A549 (cell line): ENCODE results near the gene DNMT3A.

Source experiments
- CEBPB ChIP-seq, 2 experiments: fragments of >200 bp in 1 of 2; sonication (Bioruptor Twin) in 1 of 2; formaldehyde crosslinking in 1 of 2; IDR thresholded peaks; 2 replicates each; pipeline ENCODE4 v1.6.1; 2012 to 2016
- CTCF ChIP-seq: fragments of >200 bp; sonication (Bioruptor Twin); formaldehyde crosslinking; IDR thresholded peaks from 3 replicates; pipeline ENCODE4 v1.5.1; 2016
- EP300 ChIP-seq, 2 experiments: fragments of >200 bp; sonication (Bioruptor Twin); formaldehyde crosslinking; IDR thresholded peaks; 2 replicates in 1 of 2; 3 replicates in 1 of 2; pipeline ENCODE4 v1.6.1; 2016 to 2017
- ESRRA ChIP-seq: fragments of 150-350 bp; IDR thresholded peaks from 2 replicates; pipeline ENCODE4 v1.6.1; 2014; ENCODE audit warnings: mild to moderate bottlenecking, low read length, borderline replicate concordance
- HES2 ChIP-seq: fragments of >200 bp; sonication (Bioruptor Twin); formaldehyde crosslinking; IDR thresholded peaks from 2 replicates; pipeline ENCODE4 v1.6.1; 2016
- JUN ChIP-seq, 2 experiments: fragments of >200 bp; sonication (Bioruptor Twin); formaldehyde crosslinking; IDR thresholded peaks; 2 replicates in 1 of 2; 3 replicates in 1 of 2; pipeline ENCODE4 v1.6.1; 2016 to 2017
- POLR2A ChIP-seq: IDR thresholded peaks from 2 replicates; pipeline ENCODE4 v1.6.1; 2012; ENCODE audit warnings: mild to moderate bottlenecking, low read length
- RAD21 ChIP-seq, 2 experiments: fragments of >200 bp in 1 of 2; sonication (Bioruptor Twin) in 1 of 2; formaldehyde crosslinking in 1 of 2; IDR thresholded peaks in 1 of 2; conservative IDR thresholded peaks in 1 of 2; 2 replicates in 1 of 2; 3 replicates in 1 of 2; pipeline ENCODE4 v1.6.1; 2012 to 2018; ENCODE audit warnings: inconsistent platforms in 1 of 2
- RCOR1 ChIP-seq: fragments of 150-350 bp; IDR thresholded peaks from 2 replicates; pipeline ENCODE4 v1.6.1; 2014; ENCODE audit warnings: antibody characterized with exemption, low read length, low read depth
- SMC3 ChIP-seq: fragments of >200 bp; sonication (Bioruptor Twin); formaldehyde crosslinking; IDR thresholded peaks from 3 replicates; pipeline ENCODE4 v1.6.1; 2018; ENCODE audit warnings: inconsistent platforms
- SREBF2 ChIP-seq: fragments of 450-650 bp; IDR thresholded peaks from 2 replicates; pipeline ENCODE4 v1.6.1; 2014; ENCODE audit warnings: mild to moderate bottlenecking, moderate library complexity
- USF2 ChIP-seq: fragments of 450-650 bp; IDR thresholded peaks from 2 replicates; pipeline ENCODE4 v1.6.1; 2014; ENCODE audit warnings: antibody characterized with exemption
- TF ChIP-seq, protein P1 (sequence below): fragments of 200-600 bp; sonication (generic); IDR thresholded peaks from 2 replicates; pipeline ENCODE4 v1.6.1; 2016; ENCODE audit warnings: antibody characterized with exemption, mild to moderate bottlenecking, moderate library complexity

GRCh38 chr2:25184254-25184653, 157.5 kb downstream of the DNMT3A start:
- TF ChIP-seq CEBPB (IDR thresholded peaks at IDR 0.05) (no peak), CTCF (no peak), RCOR1 (no peak), JUN (IDR thresholded peaks at IDR 0.05) (no peak), RAD21 (conservative IDR thresholded peaks at IDR 0.05 in 1 of 2, IDR thresholded peaks at IDR 0.05 in 1 of 2) (no peak), SMC3 (no peak), USF2 (no peak), EP300 (IDR thresholded peaks at IDR 0.05) (no peak), POLR2A (no peak), SREBF2 (no peak), HES2 (no peak), ESRRA (no peak)
- TF ChIP-seq, protein P1, sequence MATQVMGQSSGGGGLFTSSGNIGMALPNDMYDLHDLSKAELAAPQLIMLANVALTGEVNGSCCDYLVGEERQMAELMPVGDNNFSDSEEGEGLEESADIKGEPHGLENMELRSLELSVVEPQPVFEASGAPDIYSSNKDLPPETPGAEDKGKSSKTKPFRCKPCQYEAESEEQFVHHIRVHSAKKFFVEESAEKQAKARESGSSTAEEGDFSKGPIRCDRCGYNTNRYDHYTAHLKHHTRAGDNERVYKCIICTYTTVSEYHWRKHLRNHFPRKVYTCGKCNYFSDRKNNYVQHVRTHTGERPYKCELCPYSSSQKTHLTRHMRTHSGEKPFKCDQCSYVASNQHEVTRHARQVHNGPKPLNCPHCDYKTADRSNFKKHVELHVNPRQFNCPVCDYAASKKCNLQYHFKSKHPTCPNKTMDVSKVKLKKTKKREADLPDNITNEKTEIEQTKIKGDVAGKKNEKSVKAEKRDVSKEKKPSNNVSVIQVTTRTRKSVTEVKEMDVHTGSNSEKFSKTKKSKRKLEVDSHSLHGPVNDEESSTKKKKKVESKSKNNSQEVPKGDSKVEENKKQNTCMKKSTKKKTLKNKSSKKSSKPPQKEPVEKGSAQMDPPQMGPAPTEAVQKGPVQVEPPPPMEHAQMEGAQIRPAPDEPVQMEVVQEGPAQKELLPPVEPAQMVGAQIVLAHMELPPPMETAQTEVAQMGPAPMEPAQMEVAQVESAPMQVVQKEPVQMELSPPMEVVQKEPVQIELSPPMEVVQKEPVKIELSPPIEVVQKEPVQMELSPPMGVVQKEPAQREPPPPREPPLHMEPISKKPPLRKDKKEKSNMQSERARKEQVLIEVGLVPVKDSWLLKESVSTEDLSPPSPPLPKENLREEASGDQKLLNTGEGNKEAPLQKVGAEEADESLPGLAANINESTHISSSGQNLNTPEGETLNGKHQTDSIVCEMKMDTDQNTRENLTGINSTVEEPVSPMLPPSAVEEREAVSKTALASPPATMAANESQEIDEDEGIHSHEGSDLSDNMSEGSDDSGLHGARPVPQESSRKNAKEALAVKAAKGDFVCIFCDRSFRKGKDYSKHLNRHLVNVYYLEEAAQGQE, result no peak
